Kidney (tissue), 14 donors: ENCODE measurements around the gene TBCK. TPM values are rescaled to one million over a fixed set of nuclear protein-coding genes. Genes with fewer than 3 reads are reported as not detected.

Experiments
- DNase-seq, 5 donors: peaks; one replicate each; pipeline ENCODE4 v3.0.0-alpha.2; 2013 to 2020
- FAIRE-seq: peaks from 2 replicates; lab custom pipeline; 2012; peaks lifted over from hg19 to GRCh38; lab: Jason Lieb, UNC
- H3K27ac ChIP-seq, 2 donors: one replicate each; pipeline ENCODE4 v1.7.0; 2013; ENCODE audit warnings: low read depth in 2 of 2, low read length in 2 of 2, inconsistent platforms in 1 of 2
- H3K27me3 ChIP-seq: one replicate; pipeline ENCODE4 v1.7.1; 2013; ENCODE audit warnings: low read length, inconsistent platforms; ENCODE audit not compliant: control insufficient read depth, insufficient read depth
- H3K36me3 ChIP-seq, 3 donors: one replicate each; pipeline versions ENCODE4 v1.7.0 to v1.7.1; 2013; ENCODE audit warnings: low read length in 3 of 3, control low read depth in 1 of 3, inconsistent platforms in 1 of 3; ENCODE audit not compliant: insufficient read depth in 3 of 3, control insufficient read depth in 2 of 3
- H3K4me1 ChIP-seq, 3 donors: one replicate each; pipeline versions ENCODE4 v1.7.0 to v1.7.1; 2013; ENCODE audit warnings: low read length in 3 of 3, inconsistent platforms in 1 of 3, low read depth in 1 of 3; ENCODE audit not compliant: control insufficient read depth in 2 of 3, insufficient read depth in 2 of 3
- H3K4me3 ChIP-seq, 3 donors: one replicate each; pipeline versions ENCODE4 v1.7.0 to v1.8.1; 2013; ENCODE audit warnings: low read length in 3 of 3, control low read depth in 1 of 3, inconsistent platforms in 1 of 3
- H3K9ac ChIP-seq, 3 donors: one replicate each; pipeline versions ENCODE4 v1.7.0 to v1.7.1; 2013; ENCODE audit warnings: low read length in 3 of 3, control low read depth in 1 of 3, inconsistent platforms in 1 of 3
- H3K9me3 ChIP-seq, 3 donors: one replicate each; pipeline versions ENCODE4 v1.7.0 to v1.7.1; 2013; ENCODE audit warnings: low read length in 3 of 3, control low read depth in 1 of 3, inconsistent platforms in 1 of 3; ENCODE audit not compliant: control insufficient read depth in 2 of 3, insufficient read depth in 1 of 3
- CTCF ChIP-seq: IDR thresholded peaks from 3 replicates; pipeline ENCODE4 v1.5.1; 2012; ENCODE audit warnings: mild to moderate bottlenecking, moderate library complexity, borderline replicate concordance; ENCODE audit not compliant: insufficient read depth; ENCODE audit errors: extremely low read depth
- intact Hi-C: fragments of 100-400 bp; cut with DNase I; formaldehyde crosslinking; loops from one replicate; pipeline ENCODE4 v1.11.1; 2022
- polyA plus RNA-seq: library from polyadenylated mRNA; stranded (reverse); fragments of 350-450 nt; fragmentation: Illumina TruSeq; extraction: RNeasy Lipid Tissue Mini Kit (QIAGEN cat#74804); gene quantifications from one replicate; pipeline ENCODE4 v1.2.3, GENCODE V29; 2014; ENCODE audit warnings: low read depth, low replicate concordance; ENCODE audit not compliant: insufficient read depth
- total RNA-seq: library from RNA; stranded (reverse); fragmentation: NEBNext Ultra II Directional; extraction: Animal tissue kit (Norgen Biotek cat#: 25700); gene quantifications from one replicate; pipeline ENCODE4 v1.2.1, GENCODE V29; 2021
- donor health status: control.
- donor health status: control.
- donor health status: control.
- donor health status: control.
- donor health status: control.
- donor health status: DM: yes; HTN: yes; CAD: no.
- donor health status: Normal renal cell carcinoma (clear cell type).

TBCK gene
- total and polyA plus RNA-seq, 2 donors from 2014 or later, result 15.8 to 50.0 TPM

DNA sequence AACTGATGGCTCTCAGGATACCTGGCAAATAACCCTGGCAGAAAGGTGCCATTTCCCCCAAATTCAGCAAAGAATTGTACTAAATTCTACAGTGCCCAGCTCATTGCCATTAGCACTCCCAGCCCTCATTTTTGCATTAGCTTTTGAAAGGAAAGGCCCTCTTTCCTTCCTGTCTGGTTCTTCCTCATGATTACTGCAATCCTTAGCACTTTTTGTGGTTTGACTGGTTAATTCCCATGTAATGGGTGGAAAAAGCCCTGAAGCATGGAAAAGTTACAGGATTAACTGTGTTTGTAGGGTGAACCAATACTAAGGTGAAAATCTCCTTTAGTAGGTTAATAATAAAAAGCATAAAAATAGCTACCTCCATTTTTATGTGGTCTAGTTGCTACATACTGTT, 281.3 kb downstream of the TBCK start:
- Histone ChIP-seq H3K27me3 (no peaks in the 10 kb centered on the region), H3K9ac (no peak overlapping the region), H3K9me3 (no peaks in the 10 kb centered on the region), H3K4me1 (no peaks in the 10 kb centered on the region), H3K36me3 (no peaks in the 10 kb centered on the region), H3K27ac (no peak overlapping the region), H3K4me3 (no peak overlapping the region)
- FAIRE-seq (no peak), DNase-seq (no peak)
- TF ChIP-seq CTCF, result no peak
- intact Hi-C loops, result no loop called here

DNA sequence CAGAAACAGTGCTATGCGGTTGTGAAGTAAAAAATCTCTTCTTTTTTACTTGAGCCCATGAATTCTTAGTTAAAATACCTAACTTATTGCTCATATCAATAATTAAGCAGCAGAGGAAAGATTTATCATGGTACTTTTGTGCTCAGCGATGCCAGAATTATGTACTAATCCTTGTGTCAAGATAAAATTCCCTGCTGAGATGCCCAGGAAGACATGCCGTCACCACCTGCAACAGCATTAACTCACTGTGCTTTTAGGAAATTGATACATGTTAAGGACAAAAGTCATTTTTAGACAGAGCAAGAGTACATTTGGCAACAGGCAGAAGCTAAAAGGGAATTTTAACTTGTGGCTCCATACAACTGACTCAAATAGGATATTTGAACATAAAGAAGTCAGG, 281.8 kb downstream of the TBCK start:
- DNase-seq, result no peak
- no peak for TF ChIP-seq CTCF
- Histone ChIP-seq H3K9me3 (no peaks in the 10 kb centered on the region), H3K27ac (no peak overlapping the region), H3K9ac (no peak overlapping the region), H3K36me3 (no peaks in the 10 kb centered on the region), H3K4me3 (no peak overlapping the region), H3K27me3 (no peaks in the 10 kb centered on the region), H3K4me1 (no peaks in the 10 kb centered on the region)
- FAIRE-seq, result no peak
- intact Hi-C loops, result no loop called here

DNA sequence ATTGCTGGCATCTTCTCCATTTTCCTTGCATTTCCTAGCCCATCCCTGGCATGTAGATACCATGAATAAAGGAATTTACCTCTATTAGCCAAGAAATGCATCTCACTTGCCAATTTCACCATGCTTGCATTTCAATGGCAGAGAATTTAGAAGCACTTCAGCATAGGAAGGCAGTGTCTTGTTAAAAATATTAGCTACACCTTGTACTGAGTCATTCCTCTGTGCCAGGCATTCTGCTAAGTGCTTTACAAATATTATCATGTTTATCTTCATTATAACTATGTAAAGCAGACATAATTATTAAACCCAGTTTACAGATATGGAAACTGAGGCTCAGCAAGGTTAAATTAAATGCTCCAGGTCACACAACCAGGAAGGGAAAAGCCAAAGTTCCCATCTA, 282.5 kb downstream of the TBCK start:
- no peaks in the 10 kb centered on the region for H3K27me3 ChIP-seq
- no peak for TF ChIP-seq CTCF
- no peak for FAIRE-seq
- intact Hi-C loops, result no loop called here
- no peaks in the 10 kb centered on the region for H3K9me3 ChIP-seq
- no peak for DNase-seq
- no peak overlapping the region for H3K27ac ChIP-seq
- H3K36me3 ChIP-seq, result no peaks in the 10 kb centered on the region
- H3K9ac ChIP-seq, result no peak overlapping the region
- H3K4me3 ChIP-seq, result no peak overlapping the region
- no peaks in the 10 kb centered on the region for H3K4me1 ChIP-seq

DNA sequence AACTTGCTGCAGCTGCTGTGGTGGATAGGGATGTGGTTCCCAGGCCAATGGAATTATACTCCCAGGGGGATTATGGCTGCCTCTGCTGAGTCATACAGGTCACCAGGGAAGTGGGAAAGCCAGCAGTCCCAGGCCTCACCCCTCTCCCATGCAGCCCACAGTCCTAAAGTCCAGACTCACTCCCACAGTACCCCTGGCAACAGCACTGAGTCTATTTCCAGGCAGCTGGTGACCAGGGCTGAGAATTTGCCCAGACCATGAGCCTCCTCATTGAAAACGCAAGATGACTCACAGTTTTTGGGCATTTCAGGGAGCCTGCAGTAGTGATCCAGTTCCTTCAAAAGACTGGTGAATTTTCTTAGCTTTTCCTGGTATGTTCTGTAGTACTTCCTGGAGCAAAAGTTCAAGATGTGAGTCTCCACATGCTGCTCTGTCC, 283.1 kb downstream of the TBCK start:
- no peaks in the 10 kb centered on the region for H3K36me3 ChIP-seq
- no peak overlapping the region for H3K9ac ChIP-seq
- H3K27me3 ChIP-seq, result no peaks in the 10 kb centered on the region
- peak in 1 of 5 donors; percentile 41 for DNase-seq
- intact Hi-C loops, result no loop called here
- no peak for TF ChIP-seq CTCF
- H3K9me3 ChIP-seq, result no peaks in the 10 kb centered on the region
- no peak overlapping the region for H3K4me3 ChIP-seq
- H3K4me1 ChIP-seq, result no peaks in the 10 kb centered on the region
- H3K27ac ChIP-seq, result no peak overlapping the region
- FAIRE-seq, result no peak
